H4 (cell line): ENCODE data around the gene SORCS1. TPM values are rescaled to one million over a fixed set of nuclear protein-coding genes. Genes with fewer than 3 reads are reported as not detected.

ENCODE experiments used
- DNase-seq: peaks from one replicate; pipeline ENCODE4 v3.0.0-alpha.2; 2015; ENCODE audit warnings: low spot score
- total RNA-seq: library from RNA; depleted of rRNA; stranded (reverse); fragments of >200 nt; shearing (Covaris generic); gene quantifications from 2 replicates; pipeline ENCODE4 v1.2.3, GENCODE V29; 2014

SORCS1 gene
- total RNA-seq, 1 experiment from 2014 or later: 0.35 TPM

GRCh38 chr10:106551501-106552062 lies 612.9 kb downstream of the SORCS1 start:
- DNase-seq: no peak

GRCh38 chr10:106548832-106549231 lies 615.7 kb downstream of the SORCS1 start:
- no peak for DNase-seq

- DNase-seq: no peak
Observed at GRCh38 chr10:106547047-106547635, 617.4 kb downstream of the SORCS1 start.

- no peak for DNase-seq
Observed at GRCh38 chr10:106542461-106542860, 622.0 kb downstream of the SORCS1 start.

DNA sequence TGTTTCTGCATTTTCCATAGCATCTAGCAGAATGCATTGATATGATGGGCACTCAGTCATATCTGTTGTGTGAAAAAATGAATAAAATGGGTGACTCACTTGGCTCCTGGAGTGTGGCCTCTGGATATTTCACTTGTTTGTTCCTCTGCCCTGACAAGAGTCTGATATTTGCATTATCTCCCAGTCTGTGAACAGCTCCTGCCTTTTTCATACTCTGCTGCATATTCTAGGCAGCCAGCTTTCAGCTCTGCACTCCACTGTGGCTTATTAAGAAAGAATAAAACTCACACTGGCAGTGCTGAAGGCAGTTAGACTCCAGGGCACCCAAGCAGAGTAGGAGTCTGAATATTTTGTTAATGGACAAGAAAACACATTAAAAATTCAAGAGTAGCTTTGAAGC lies 623.9 kb downstream of the SORCS1 start:
- no peak for DNase-seq

DNA sequence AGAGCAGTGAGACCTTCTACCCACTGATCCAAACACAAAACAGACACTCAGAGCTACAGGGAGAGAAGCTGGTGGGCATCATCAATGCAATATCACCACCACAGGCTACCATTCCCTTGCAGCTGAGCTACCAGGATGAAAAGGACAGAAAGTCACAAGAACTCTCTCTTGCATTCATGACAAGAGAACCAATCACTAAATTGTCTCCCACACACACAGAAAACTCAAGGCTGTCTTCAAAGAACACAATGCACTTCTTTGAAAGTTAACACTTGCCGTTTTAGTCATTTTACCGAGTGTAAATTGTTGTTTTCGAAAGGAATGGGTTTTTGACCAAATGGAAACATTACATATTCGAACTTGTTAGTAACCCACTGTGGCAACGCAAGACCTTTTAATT lies 626.6 kb downstream of the SORCS1 start:
- no peak for DNase-seq

DNA sequence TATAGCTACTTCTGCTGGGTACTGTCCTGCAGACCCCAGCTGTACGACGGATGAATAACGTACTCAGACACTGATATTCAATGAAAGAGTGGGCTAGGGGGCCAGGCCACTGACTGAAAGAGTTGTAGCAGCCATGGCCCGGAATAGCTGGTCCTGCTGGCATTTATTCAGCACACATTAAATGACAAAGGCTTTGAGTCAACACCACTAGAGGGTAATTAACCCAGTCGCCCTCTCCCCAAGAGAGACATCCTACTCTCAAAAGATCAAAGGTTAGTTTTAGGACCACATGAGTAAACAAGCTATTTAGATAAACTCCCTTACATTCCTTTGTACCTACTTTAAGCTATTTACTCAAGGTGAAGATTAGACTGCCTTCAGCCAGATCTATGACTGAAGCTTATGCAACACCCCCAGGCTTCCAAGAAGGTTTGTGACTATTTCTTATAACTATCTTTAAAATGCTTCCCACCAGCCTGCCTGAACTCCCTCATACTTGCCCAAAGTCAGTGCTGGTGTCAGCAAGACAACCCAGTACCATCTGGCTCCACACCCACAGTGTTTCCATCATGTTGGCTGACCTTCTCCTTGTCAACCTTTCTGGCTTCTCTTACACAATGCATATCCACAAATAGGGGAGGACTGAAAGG lies 629.1 kb downstream of the SORCS1 start:
- no peak for DNase-seq

- no peak for DNase-seq
Observed at GRCh38 chr10:106534441-106534840, 630.1 kb downstream of the SORCS1 start.

DNA sequence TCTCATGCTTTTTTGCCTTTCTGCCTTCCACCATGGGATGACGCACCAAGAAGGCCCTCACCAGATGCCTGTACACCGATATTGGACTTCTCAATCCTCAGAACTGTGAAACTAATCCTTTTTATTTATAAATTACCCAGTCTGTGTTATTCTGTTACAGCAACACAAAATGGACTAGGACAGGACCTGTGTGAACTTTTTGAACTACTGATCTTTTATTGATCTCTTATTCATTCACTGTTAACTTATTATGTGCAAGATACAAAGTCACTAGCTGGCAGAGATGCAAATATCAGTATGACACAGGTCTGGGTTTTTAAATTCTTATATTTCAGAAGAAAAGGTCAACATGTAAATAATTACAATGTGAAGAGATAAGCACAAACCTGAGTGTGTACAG lies 635.8 kb downstream of the SORCS1 start:
- DNase-seq: no peak

DNA sequence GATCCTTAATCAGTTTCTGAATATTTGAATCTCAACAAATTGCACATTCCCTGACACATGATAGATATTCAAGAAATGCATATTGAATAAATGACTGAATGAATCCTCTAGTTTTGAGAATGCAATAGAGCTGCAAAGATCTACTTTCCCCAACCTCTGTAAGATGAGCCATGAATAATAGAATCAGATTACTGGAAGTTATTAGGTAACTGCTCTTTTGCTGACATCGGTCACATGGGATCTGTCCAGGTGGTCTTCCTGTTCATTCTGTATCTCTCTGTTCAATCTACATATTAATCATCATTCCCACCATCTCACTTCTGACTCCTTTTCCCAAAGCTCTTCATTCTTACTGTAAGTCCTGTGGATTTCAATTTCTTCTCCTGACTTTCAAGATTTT lies 638.7 kb downstream of the SORCS1 start:
- no peak for DNase-seq
